ENCODE results near the gene MTRR. TPM values are rescaled to one million over a fixed set of nuclear protein-coding genes. Genes with fewer than 3 reads are reported as not detected.

Gene MTRR
- total RNA-seq, 1 experiment from 2014 or later, result 46.9 TPM

DNA sequence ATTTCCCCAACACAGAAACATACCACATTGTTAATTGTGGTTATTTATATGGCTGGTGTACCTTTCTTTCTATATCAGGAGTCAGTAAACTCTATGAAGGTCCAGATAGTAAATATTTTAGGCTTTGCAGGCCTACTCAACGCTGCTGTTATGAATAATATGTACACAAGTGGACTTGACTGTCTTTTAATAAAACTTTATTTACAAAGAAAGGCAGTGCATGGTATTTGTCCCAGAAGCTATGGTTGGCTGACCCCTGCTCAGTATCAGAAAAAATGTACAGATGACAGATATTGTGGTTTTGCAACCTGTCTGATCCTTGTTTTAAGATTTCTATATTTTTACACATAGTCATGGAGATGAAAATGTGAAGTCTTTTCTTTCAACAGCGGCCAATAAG is 5.7 kb downstream of the MTRR start (continued):
- TF ChIP-seq, protein P1, sequence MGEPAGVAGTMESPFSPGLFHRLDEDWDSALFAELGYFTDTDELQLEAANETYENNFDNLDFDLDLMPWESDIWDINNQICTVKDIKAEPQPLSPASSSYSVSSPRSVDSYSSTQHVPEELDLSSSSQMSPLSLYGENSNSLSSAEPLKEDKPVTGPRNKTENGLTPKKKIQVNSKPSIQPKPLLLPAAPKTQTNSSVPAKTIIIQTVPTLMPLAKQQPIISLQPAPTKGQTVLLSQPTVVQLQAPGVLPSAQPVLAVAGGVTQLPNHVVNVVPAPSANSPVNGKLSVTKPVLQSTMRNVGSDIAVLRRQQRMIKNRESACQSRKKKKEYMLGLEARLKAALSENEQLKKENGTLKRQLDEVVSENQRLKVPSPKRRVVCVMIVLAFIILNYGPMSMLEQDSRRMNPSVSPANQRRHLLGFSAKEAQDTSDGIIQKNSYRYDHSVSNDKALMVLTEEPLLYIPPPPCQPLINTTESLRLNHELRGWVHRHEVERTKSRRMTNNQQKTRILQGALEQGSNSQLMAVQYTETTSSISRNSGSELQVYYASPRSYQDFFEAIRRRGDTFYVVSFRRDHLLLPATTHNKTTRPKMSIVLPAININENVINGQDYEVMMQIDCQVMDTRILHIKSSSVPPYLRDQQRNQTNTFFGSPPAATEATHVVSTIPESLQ (CRISPR knock-in tag; IDR thresholded peaks at IDR 0.05), result no peak
- TF ChIP-seq, protein P2, sequence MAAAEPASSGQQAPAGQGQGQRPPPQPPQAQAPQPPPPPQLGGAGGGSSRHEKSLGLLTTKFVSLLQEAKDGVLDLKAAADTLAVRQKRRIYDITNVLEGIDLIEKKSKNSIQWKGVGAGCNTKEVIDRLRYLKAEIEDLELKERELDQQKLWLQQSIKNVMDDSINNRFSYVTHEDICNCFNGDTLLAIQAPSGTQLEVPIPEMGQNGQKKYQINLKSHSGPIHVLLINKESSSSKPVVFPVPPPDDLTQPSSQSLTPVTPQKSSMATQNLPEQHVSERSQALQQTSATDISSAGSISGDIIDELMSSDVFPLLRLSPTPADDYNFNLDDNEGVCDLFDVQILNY (CRISPR knock-in tag; IDR thresholded peaks at IDR 0.05), result no peak
- TF ChIP-seq, protein P3, sequence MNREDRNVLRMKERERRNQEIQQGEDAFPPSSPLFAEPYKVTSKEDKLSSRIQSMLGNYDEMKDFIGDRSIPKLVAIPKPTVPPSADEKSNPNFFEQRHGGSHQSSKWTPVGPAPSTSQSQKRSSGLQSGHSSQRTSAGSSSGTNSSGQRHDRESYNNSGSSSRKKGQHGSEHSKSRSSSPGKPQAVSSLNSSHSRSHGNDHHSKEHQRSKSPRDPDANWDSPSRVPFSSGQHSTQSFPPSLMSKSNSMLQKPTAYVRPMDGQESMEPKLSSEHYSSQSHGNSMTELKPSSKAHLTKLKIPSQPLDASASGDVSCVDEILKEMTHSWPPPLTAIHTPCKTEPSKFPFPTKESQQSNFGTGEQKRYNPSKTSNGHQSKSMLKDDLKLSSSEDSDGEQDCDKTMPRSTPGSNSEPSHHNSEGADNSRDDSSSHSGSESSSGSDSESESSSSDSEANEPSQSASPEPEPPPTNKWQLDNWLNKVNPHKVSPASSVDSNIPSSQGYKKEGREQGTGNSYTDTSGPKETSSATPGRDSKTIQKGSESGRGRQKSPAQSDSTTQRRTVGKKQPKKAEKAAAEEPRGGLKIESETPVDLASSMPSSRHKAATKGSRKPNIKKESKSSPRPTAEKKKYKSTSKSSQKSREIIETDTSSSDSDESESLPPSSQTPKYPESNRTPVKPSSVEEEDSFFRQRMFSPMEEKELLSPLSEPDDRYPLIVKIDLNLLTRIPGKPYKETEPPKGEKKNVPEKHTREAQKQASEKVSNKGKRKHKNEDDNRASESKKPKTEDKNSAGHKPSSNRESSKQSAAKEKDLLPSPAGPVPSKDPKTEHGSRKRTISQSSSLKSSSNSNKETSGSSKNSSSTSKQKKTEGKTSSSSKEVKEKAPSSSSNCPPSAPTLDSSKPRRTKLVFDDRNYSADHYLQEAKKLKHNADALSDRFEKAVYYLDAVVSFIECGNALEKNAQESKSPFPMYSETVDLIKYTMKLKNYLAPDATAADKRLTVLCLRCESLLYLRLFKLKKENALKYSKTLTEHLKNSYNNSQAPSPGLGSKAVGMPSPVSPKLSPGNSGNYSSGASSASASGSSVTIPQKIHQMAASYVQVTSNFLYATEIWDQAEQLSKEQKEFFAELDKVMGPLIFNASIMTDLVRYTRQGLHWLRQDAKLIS (CRISPR knock-in tag; IDR thresholded peaks at IDR 0.05; ENCODE audit: borderline replicate concordance), result no peak
- TF ChIP-seq PRRX2 (CRISPR knock-in tag; IDR thresholded peaks at IDR 0.05) (no peak), CREM (CRISPR knock-in tag; IDR thresholded peaks at IDR 0.05) (no peak), GRHL2 (CRISPR knock-in tag; IDR thresholded peaks at IDR 0.05; ENCODE audit: insufficient replicate concordance, severe bottlenecking) (no peak), ELF4 (CRISPR knock-in tag; IDR thresholded peaks at IDR 0.05; ENCODE audit: low read depth) (no peak)
- TF ChIP-seq, protein P4, sequence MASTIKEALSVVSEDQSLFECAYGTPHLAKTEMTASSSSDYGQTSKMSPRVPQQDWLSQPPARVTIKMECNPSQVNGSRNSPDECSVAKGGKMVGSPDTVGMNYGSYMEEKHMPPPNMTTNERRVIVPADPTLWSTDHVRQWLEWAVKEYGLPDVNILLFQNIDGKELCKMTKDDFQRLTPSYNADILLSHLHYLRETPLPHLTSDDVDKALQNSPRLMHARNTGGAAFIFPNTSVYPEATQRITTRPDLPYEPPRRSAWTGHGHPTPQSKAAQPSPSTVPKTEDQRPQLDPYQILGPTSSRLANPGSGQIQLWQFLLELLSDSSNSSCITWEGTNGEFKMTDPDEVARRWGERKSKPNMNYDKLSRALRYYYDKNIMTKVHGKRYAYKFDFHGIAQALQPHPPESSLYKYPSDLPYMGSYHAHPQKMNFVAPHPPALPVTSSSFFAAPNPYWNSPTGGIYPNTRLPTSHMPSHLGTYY (CRISPR knock-in tag; IDR thresholded peaks at IDR 0.05), result no peak
- TF ChIP-seq, protein P5, sequence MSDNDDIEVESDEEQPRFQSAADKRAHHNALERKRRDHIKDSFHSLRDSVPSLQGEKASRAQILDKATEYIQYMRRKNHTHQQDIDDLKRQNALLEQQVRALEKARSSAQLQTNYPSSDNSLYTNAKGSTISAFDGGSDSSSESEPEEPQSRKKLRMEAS (CRISPR knock-in tag; IDR thresholded peaks at IDR 0.05), result no peak
- TF ChIP-seq, protein P6, sequence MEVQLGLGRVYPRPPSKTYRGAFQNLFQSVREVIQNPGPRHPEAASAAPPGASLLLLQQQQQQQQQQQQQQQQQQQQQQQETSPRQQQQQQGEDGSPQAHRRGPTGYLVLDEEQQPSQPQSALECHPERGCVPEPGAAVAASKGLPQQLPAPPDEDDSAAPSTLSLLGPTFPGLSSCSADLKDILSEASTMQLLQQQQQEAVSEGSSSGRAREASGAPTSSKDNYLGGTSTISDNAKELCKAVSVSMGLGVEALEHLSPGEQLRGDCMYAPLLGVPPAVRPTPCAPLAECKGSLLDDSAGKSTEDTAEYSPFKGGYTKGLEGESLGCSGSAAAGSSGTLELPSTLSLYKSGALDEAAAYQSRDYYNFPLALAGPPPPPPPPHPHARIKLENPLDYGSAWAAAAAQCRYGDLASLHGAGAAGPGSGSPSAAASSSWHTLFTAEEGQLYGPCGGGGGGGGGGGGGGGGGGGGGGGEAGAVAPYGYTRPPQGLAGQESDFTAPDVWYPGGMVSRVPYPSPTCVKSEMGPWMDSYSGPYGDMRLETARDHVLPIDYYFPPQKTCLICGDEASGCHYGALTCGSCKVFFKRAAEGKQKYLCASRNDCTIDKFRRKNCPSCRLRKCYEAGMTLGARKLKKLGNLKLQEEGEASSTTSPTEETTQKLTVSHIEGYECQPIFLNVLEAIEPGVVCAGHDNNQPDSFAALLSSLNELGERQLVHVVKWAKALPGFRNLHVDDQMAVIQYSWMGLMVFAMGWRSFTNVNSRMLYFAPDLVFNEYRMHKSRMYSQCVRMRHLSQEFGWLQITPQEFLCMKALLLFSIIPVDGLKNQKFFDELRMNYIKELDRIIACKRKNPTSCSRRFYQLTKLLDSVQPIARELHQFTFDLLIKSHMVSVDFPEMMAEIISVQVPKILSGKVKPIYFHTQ (CRISPR knock-in tag; IDR thresholded peaks at IDR 0.05), result no peak
- TF ChIP-seq, protein P7, sequence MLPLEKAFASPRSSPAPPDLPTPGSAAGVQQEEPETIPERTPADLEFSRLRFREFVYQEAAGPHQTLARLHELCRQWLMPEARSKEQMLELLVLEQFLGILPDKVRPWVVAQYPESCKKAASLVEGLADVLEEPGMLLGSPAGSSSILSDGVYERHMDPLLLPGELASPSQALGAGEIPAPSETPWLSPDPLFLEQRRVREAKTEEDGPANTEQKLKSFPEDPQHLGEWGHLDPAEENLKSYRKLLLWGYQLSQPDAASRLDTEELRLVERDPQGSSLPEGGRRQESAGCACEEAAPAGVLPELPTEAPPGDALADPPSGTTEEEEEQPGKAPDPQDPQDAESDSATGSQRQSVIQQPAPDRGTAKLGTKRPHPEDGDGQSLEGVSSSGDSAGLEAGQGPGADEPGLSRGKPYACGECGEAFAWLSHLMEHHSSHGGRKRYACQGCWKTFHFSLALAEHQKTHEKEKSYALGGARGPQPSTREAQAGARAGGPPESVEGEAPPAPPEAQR (CRISPR knock-in tag; IDR thresholded peaks at IDR 0.05), result no peak

DNA sequence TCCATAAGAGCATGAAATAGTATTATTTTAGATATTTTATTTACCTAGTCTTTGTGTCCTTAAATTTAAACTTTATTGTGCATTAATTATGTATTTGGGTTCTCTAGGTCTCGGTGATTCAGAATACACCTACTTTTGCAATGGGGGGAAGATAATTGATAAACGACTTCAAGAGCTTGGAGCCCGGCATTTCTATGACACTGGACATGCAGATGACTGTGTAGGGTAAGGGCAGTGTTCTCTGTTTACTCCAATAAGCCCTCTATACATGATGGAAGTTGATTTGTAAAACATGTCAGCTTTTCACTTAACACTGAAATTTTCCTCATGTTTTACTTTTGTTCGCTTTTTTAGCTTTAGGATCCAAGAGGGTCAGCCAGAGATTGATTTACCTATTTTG is 6.2 kb downstream of the MTRR start:
- peaks cover 47% of the 10 kb centered on the region for H3K36me3 Mint-ChIP-seq
- no peak for ATAC-seq
- H3K27ac Mint-ChIP-seq, result no peak overlapping the region
- DNase-seq (ENCODE audit: low spot score), result no peak
- ChIA-PET POLR2A (no interaction called here), CTCF (interaction anchor here (1.1 to 1.3 kb wide), 2 partner anchors 12 to 59 kb away, joined by 3 read pairs; no protein-coding TSS in a partner anchor)
- H3K4me1 Mint-ChIP-seq, result peaks cover 5% of the 10 kb centered on the region
- no peak overlapping the region for H3K4me3 Mint-ChIP-seq
- no peaks in the 10 kb centered on the region for H3K27me3 Mint-ChIP-seq (ENCODE audit: low read depth)
- no peaks in the 10 kb centered on the region for H3K9me3 Mint-ChIP-seq
- TF ChIP-seq ESRRA (CRISPR knock-in tag; IDR thresholded peaks at IDR 0.05; ENCODE audit: borderline replicate concordance) (no peak), GABPB1 (CRISPR knock-in tag; IDR thresholded peaks at IDR 0.05) (no peak), SP1 (CRISPR knock-in tag; conservative IDR thresholded peaks at IDR 0.05) (no peak)
- TF ChIP-seq, protein P5 (CRISPR knock-in tag; IDR thresholded peaks at IDR 0.05), result no peak
- TF ChIP-seq, protein P8, sequence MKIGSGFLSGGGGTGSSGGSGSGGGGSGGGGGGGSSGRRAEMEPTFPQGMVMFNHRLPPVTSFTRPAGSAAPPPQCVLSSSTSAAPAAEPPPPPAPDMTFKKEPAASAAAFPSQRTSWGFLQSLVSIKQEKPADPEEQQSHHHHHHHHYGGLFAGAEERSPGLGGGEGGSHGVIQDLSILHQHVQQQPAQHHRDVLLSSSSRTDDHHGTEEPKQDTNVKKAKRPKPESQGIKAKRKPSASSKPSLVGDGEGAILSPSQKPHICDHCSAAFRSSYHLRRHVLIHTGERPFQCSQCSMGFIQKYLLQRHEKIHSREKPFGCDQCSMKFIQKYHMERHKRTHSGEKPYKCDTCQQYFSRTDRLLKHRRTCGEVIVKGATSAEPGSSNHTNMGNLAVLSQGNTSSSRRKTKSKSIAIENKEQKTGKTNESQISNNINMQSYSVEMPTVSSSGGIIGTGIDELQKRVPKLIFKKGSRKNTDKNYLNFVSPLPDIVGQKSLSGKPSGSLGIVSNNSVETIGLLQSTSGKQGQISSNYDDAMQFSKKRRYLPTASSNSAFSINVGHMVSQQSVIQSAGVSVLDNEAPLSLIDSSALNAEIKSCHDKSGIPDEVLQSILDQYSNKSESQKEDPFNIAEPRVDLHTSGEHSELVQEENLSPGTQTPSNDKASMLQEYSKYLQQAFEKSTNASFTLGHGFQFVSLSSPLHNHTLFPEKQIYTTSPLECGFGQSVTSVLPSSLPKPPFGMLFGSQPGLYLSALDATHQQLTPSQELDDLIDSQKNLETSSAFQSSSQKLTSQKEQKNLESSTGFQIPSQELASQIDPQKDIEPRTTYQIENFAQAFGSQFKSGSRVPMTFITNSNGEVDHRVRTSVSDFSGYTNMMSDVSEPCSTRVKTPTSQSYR (CRISPR knock-in tag; IDR thresholded peaks at IDR 0.05), result no peak
- TF ChIP-seq, protein P9, sequence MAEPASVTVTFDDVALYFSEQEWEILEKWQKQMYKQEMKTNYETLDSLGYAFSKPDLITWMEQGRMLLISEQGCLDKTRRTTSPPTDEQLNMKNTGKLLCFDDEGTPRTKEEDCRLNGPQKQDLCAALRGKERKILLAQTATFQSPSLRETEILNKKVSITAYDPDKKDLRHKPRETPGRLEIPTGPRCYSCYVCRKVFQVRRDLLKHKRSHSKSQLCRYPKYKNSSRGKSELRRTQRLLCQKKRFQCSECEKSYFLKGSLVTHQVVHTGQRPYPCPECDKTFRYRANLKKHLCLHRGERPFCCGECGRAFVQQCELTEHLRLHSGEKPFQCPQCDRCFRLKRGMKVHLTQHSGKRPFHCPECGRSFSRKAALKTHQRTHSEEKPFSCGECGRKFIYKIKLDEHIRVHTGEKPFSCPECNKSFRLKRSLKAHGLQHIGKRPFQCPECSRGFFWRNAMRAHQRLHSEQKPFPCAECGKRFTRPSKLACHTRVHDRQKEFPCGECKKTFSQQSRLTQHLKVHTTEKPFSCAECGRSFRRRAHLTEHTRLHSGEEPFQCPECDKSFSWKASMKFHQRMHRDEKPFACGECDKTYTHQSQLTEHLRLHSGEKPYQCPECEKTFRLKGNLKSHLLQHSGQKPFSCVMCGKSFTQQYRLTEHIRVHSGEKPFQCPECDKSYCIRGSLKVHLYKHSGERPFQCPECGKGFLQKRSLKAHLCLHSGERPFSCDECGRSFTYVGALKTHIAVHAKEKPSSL (CRISPR knock-in tag; conservative IDR thresholded peaks at IDR 0.05), result no peak

Data from WTC11 (cell line).